OCI-LY7 (cell line): ENCODE measurements around the gene CD22. TPM values are rescaled to one million over a fixed set of nuclear protein-coding genes. Genes with fewer than 3 reads are reported as not detected.

Experiments
- BruUV-seq: library from RNA; stranded (reverse); fragments of 400-500 nt; replicated peaks from 2 replicates; lab custom pipeline; 2021; lab: Mats Ljungman, UMichigan
- CTCF ChIA-PET: fragments of 300-600 bp; sonication (Branson Sonifier 250); formaldehyde crosslinking; loops from one replicate; lab custom pipeline; 2022; ENCODE audit warnings: antibody characterized with exemption; ENCODE audit not compliant: unreplicated experiment; lab: Charles Lee
- POLR2A ChIA-PET: fragments of 300-600 bp; sonication (Branson Sonifier 250); formaldehyde crosslinking; loops from one replicate; lab custom pipeline; 2022; ENCODE audit warnings: antibody characterized with exemption; lab: Charles Lee
- DNase-seq: peaks from one replicate; pipeline ENCODE4 v3.0.0-alpha.2; 2015; ENCODE audit warnings: low spot score
- H2AFZ ChIP-seq: fragments of 200-600 bp; sonication (generic), shearing (Covaris generic); 2 replicates; pipeline ENCODE4 v1.6.1; 2014; ENCODE audit warnings: mild to moderate bottlenecking, antibody characterized with exemption, low read length, moderate library complexity
- H3K27ac ChIP-seq: fragments of 200-600 bp; sonication (generic); 2 replicates; pipeline ENCODE4 v1.5.1; 2014; ENCODE audit warnings: mixed run types, low read depth, mild to moderate bottlenecking, moderate library complexity, low read length, inconsistent platforms; ENCODE audit not compliant: poor library complexity, severe bottlenecking
- H3K36me3 ChIP-seq: fragments of 200-600 bp; sonication (generic); 2 replicates; pipeline ENCODE4 v1.6.1; 2014; ENCODE audit warnings: mild to moderate bottlenecking, antibody characterized with exemption, low read length, moderate library complexity, mixed read lengths; ENCODE audit not compliant: insufficient read depth
- H3K4me1 ChIP-seq: fragments of 200-600 bp; sonication (generic); 2 replicates; pipeline ENCODE4 v1.5.1; 2014; ENCODE audit warnings: mild to moderate bottlenecking, low read length; ENCODE audit not compliant: insufficient read depth, poor library complexity, severe bottlenecking
- H3K4me2 ChIP-seq: fragments of 200-600 bp; sonication (generic); 2 replicates; pipeline ENCODE4 v1.6.1; 2014; ENCODE audit warnings: mild to moderate bottlenecking, low read length
- H3K4me3 ChIP-seq: fragments of 200-600 bp; sonication (generic); 2 replicates; pipeline ENCODE4 v1.5.1; 2014; ENCODE audit warnings: mild to moderate bottlenecking, low read depth, low read length; ENCODE audit not compliant: poor library complexity, severe bottlenecking
- H3K79me2 ChIP-seq: fragments of 200-600 bp; sonication (generic); 2 replicates; pipeline ENCODE4 v1.6.1; 2016; ENCODE audit warnings: low read depth, mild to moderate bottlenecking, low read length, moderate library complexity, mixed read lengths; ENCODE audit not compliant: insufficient read depth
- H3K9me2 ChIP-seq: fragments of 200-600 bp; sonication (generic); 2 replicates; pipeline ENCODE4 v1.6.1; 2016; ENCODE audit warnings: mild to moderate bottlenecking, low read length, mixed read lengths; ENCODE audit not compliant: insufficient read depth
- H3K9me3 ChIP-seq: fragments of 200-600 bp; sonication (generic); 2 replicates; pipeline ENCODE4 v1.6.1; 2014; ENCODE audit warnings: mild to moderate bottlenecking, mixed run types, low read length, mixed read lengths
- H4K20me1 ChIP-seq: fragments of 200-600 bp; sonication (generic); 2 replicates; pipeline ENCODE4 v1.6.1; 2014; ENCODE audit warnings: mild to moderate bottlenecking, antibody characterized with exemption, low read length, moderate library complexity, mixed read lengths; ENCODE audit not compliant: insufficient read depth
- EZH2phosphoT487 ChIP-seq: fragments of 200-600 bp; sonication (generic); IDR thresholded peaks from 2 replicates; pipeline ENCODE4 v1.6.1; 2018; ENCODE audit warnings: low read depth, borderline replicate concordance, mild to moderate bottlenecking, mixed run types, antibody characterized with exemption, low read length, moderate library complexity, mixed read lengths
- intact Hi-C: fragments of 100-400 bp; cut with micrococcal nuclease; formaldehyde crosslinking; loops from one replicate; pipeline ENCODE4 v1.10.0; 2022; ENCODE audit not compliant: unreplicated experiment
- total RNA-seq, 2 experiments: library from RNA; depleted of rRNA in 1 of 2; stranded (reverse); fragments of >200 nt in 1 of 2; shearing (Covaris generic) in 1 of 2; gene quantifications; 2 replicates each; pipeline ENCODE4 v1.2.3, GENCODE V29; 2014 to 2022
- TF ChIP-seq, protein P1 (sequence below): fragments of 200-600 bp; sonication (generic); conservative IDR thresholded peaks from 2 replicates; pipeline ENCODE4 v1.5.1; 2014; ENCODE audit warnings: mild to moderate bottlenecking, antibody characterized with exemption, low read length, moderate library complexity, mixed read lengths

The CD22 gene
- total RNA-seq, 2 experiments from 2014 or later = 413 to 972 TPM

DNA sequence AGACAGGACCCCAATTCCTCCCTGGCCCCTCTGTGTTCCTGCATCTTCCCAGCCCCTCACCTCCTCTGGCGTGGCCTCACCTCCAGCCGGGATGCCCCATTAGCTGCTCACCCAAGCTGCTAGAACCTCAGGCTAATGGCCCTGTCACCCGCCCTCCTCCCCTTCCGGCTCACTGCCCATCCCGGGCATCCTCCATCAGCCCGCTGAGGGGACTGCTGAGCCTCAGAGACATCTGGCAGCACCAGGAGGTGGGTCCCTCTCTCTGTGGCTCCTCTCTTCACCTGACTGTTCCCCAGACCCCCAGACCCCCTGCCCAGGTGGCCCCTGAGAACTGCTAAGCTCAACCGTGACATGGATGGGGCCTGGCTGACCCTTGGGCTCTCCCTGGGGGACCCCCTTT is 21.6 kb downstream of the CD22 start:
- peak overlapping the region; percentile 96 for H3K27ac ChIP-seq
- BruUV-seq = no TSS peak
- peak overlapping the region; percentile 70 for H3K4me2 ChIP-seq
- peak; percentile 66 for DNase-seq
- H4K20me1 ChIP-seq = no peaks in the 10 kb centered on the region; the same call in 1 of the 2 replicates
- H3K36me3 ChIP-seq = peaks cover 42% of the 10 kb centered on the region
- no peaks in the 10 kb centered on the region for H3K9me2 ChIP-seq
- peaks cover 74% of the 10 kb centered on the region for H3K4me1 ChIP-seq
- H3K79me2 ChIP-seq = no peaks in the 10 kb centered on the region
- H3K9me3 ChIP-seq = 0 out of 2 replicates have a peak, but pooled peaks cover 4% of the 10 kb centered on the region
- intact Hi-C loops = no loop called here
- H3K4me3 ChIP-seq = no peak overlapping the region
- TF ChIP-seq, protein P1, sequence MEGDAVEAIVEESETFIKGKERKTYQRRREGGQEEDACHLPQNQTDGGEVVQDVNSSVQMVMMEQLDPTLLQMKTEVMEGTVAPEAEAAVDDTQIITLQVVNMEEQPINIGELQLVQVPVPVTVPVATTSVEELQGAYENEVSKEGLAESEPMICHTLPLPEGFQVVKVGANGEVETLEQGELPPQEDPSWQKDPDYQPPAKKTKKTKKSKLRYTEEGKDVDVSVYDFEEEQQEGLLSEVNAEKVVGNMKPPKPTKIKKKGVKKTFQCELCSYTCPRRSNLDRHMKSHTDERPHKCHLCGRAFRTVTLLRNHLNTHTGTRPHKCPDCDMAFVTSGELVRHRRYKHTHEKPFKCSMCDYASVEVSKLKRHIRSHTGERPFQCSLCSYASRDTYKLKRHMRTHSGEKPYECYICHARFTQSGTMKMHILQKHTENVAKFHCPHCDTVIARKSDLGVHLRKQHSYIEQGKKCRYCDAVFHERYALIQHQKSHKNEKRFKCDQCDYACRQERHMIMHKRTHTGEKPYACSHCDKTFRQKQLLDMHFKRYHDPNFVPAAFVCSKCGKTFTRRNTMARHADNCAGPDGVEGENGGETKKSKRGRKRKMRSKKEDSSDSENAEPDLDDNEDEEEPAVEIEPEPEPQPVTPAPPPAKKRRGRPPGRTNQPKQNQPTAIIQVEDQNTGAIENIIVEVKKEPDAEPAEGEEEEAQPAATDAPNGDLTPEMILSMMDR = no peak
- TF ChIP-seq EZH2phosphoT487 = no peak
- CTCF ChIA-PET = no interaction called here
- H2AFZ ChIP-seq = no peak overlapping the region
- POLR2A ChIA-PET = interaction anchor here (0.7 kb wide), 1 partner anchor 49 kb away, joined by 7 read pairs; no protein-coding TSS in a partner anchor

DNA sequence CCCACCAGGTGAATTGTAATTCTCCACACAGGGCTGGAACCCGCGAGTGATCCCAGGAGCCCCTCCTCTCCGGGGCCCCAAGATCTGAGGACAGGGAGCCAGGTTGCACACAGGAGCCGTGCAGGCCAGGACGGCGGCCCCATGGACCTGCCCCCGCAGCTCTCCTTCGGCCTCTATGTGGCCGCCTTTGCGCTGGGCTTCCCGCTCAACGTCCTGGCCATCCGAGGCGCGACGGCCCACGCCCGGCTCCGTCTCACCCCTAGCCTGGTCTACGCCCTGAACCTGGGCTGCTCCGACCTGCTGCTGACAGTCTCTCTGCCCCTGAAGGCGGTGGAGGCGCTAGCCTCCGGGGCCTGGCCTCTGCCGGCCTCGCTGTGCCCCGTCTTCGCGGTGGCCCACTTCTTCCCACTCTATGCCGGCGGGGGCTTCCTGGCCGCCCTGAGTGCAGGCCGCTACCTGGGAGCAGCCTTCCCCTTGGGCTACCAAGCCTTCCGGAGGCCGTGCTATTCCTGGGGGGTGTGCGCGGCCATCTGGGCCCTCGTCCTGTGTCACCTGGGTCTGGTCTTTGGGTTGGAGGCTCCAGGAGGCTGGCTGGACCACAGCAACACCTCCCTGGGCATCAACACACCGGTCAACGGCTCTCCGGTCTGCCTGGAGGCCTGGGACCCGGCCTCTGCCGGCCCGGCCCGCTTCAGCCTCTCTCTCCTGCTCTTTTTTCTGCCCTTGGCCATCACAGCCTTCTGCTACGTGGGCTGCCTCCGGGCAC is 22.6 kb downstream of the CD22 start:
- CTCF ChIA-PET = no interaction called here
- Histone ChIP-seq H4K20me1 (no peaks in the 10 kb centered on the region; the same call in 1 of the 2 replicates), H3K4me3 (no peak overlapping the region), H3K4me1 (peaks cover 64% of the 10 kb centered on the region), H3K36me3 (peaks cover 32% of the 10 kb centered on the region), H3K27ac (no peak overlapping the region), H3K79me2 (no peaks in the 10 kb centered on the region), H3K9me2 (no peaks in the 10 kb centered on the region), H2AFZ (no peak overlapping the region), H3K9me3 (0 out of 2 replicates have a peak, but pooled peaks cover 4% of the 10 kb centered on the region), H3K4me2 (no peak overlapping the region)
- intact Hi-C loops = loop anchor here (1.0 kb wide), 2 partner anchors 117 to 144 kb away; no protein-coding TSS in a partner anchor
- POLR2A ChIA-PET = no interaction called here
- BruUV-seq = no TSS peak
- no peak for DNase-seq
- no peak for TF ChIP-seq EZH2phosphoT487
- TF ChIP-seq, protein P1 = no peak

DNA sequence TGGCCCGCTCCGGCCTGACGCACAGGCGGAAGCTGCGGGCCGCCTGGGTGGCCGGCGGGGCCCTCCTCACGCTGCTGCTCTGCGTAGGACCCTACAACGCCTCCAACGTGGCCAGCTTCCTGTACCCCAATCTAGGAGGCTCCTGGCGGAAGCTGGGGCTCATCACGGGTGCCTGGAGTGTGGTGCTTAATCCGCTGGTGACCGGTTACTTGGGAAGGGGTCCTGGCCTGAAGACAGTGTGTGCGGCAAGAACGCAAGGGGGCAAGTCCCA is 23.1 kb downstream of the CD22 start:
- no TSS peak for BruUV-seq
- H2AFZ ChIP-seq = no peak overlapping the region
- H3K79me2 ChIP-seq = no peaks in the 10 kb centered on the region
- no peak overlapping the region for H3K27ac ChIP-seq
- H3K4me1 ChIP-seq = peaks cover 59% of the 10 kb centered on the region
- H3K9me3 ChIP-seq = 0 out of 2 replicates have a peak, but pooled peaks cover 4% of the 10 kb centered on the region
- intact Hi-C loops = loop anchor here (1.0 kb wide), 2 partner anchors 116 to 143 kb away; no protein-coding TSS in a partner anchor
- H4K20me1 ChIP-seq = no peaks in the 10 kb centered on the region; the same call in 1 of the 2 replicates
- no peak for TF ChIP-seq EZH2phosphoT487
- TF ChIP-seq, protein P1 = no peak
- H3K4me2 ChIP-seq = peak overlapping the region; percentile 38; the same call in 1 of the 2 replicates
- no peak for DNase-seq
- H3K36me3 ChIP-seq = peaks cover 27% of the 10 kb centered on the region
- H3K9me2 ChIP-seq = no peaks in the 10 kb centered on the region
- H3K4me3 ChIP-seq = no peak overlapping the region
- CTCF ChIA-PET = no interaction called here
- POLR2A ChIA-PET = interaction anchor here (0.5 to 1.1 kb wide), 2 partner anchors 99 to 111 kb away, joined by 4 to 9 read pairs; no protein-coding TSS in a partner anchor
